Hepatocyte (in vitro differentiated cells): ENCODE results near the gene ZMYND12. TPM values are rescaled to one million over a fixed set of nuclear protein-coding genes. Genes with fewer than 3 reads are reported as not detected.
A peak's percentile ranks its signal among the peaks of the same experiment; 100 is the strongest.
"Not testable (repeated sequence)": the region's sequence is repeated elsewhere in the genome, so short reads cannot be mapped to it uniquely, and the experiment has no call there.

Experiments used
- DNase-seq: peaks from one replicate; pipeline ENCODE4 v3.0.0-alpha.2; 2016; ENCODE audit warnings: low spot score
- H2AFZ ChIP-seq: fragments of 200-600 bp; sonication (generic); 2 replicates; pipeline ENCODE4 v1.6.0; 2016; ENCODE audit warnings: antibody characterized with exemption, mild to moderate bottlenecking
- H3K27ac ChIP-seq: fragments of 200-600 bp; sonication (generic); 2 replicates; pipeline ENCODE4 v1.5.1; 2016; ENCODE audit warnings: mild to moderate bottlenecking
- H3K27me3 ChIP-seq: fragments of 200-600 bp; sonication (generic); 2 replicates; pipeline ENCODE4 v1.6.1; 2016
- H3K36me3 ChIP-seq: fragments of 200-600 bp; sonication (generic); replicated peaks from 2 replicates; pipeline ENCODE4 v1.5.1; 2016; ENCODE audit warnings: low read depth; ENCODE audit not compliant: insufficient read depth
- H3K4me1 ChIP-seq: fragments of 200-600 bp; sonication (generic); 2 replicates; pipeline ENCODE4 v1.5.1; 2016; ENCODE audit warnings: mild to moderate bottlenecking, moderate library complexity; ENCODE audit not compliant: insufficient read depth
- H3K4me2 ChIP-seq: fragments of 200-600 bp; sonication (generic); 2 replicates; pipeline ENCODE4 v1.6.0; 2016
- H3K4me3 ChIP-seq: fragments of 200-600 bp; sonication (generic); 2 replicates; pipeline ENCODE4 v1.5.1; 2016; ENCODE audit warnings: mild to moderate bottlenecking
- H3K79me2 ChIP-seq: fragments of 200-600 bp; sonication (generic); 2 replicates; pipeline ENCODE4 v1.6.0; 2017; ENCODE audit warnings: mild to moderate bottlenecking
- H3K9me2 ChIP-seq: fragments of 200-600 bp; sonication (generic); replicated peaks from 2 replicates; pipeline ENCODE4 v1.6.0; 2017; ENCODE audit warnings: mild to moderate bottlenecking; ENCODE audit not compliant: insufficient read depth
- H3K9me3 ChIP-seq: fragments of 200-600 bp; sonication (generic); 2 replicates; pipeline ENCODE4 v1.5.1; 2016; ENCODE audit warnings: low read depth, mild to moderate bottlenecking
- H4K20me1 ChIP-seq: fragments of 200-600 bp; sonication (generic); 2 replicates; pipeline ENCODE4 v1.6.0; 2016; ENCODE audit warnings: mild to moderate bottlenecking; ENCODE audit not compliant: insufficient read depth, poor library complexity, severe bottlenecking
- EZH2 ChIP-seq: fragments of 200-600 bp; sonication (generic); IDR thresholded peaks from 2 replicates; pipeline ENCODE4 v1.6.1; 2016; ENCODE audit warnings: antibody characterized with exemption, mild to moderate bottlenecking, borderline replicate concordance
- EZH2phosphoT487 ChIP-seq: fragments of 200-600 bp; sonication (generic); IDR thresholded peaks from one replicate; pipeline ENCODE4 v1.6.1; 2018; ENCODE audit warnings: antibody characterized with exemption, mild to moderate bottlenecking, low read depth, moderate library complexity; ENCODE audit not compliant: unreplicated experiment, severe bottlenecking
- WGBS: methylation state at CpG from one replicate; pipeline ENCODE4 v1.1.6; 2016; ENCODE audit warnings: low lambda C conversion rate; ENCODE audit errors: missing lambda C conversion rate; 5-methylcytosine and 5-hydroxymethylcytosine counted together
- polyA plus RNA-seq: library from polyadenylated mRNA; unstranded; fragments of >200 nt; fragmentation: Nextera tagmentation; extraction: Ambion mirVana; gene quantifications from 2 replicates; pipeline ENCODE4 v1.2.1, GENCODE V29; 2016
- total RNA-seq: library from RNA; depleted of rRNA; stranded (reverse); fragments of >200 nt; gene quantifications from 2 replicates; pipeline ENCODE4 v1.2.3, GENCODE V29; 2014
- TF ChIP-seq, protein P1 (sequence below): fragments of 200-600 bp; sonication (generic); IDR thresholded peaks from 2 replicates; pipeline ENCODE4 v1.5.1; 2016; ENCODE audit warnings: antibody characterized with exemption, mild to moderate bottlenecking; ENCODE audit not compliant: poor library complexity

ZMYND12 gene, protein sequence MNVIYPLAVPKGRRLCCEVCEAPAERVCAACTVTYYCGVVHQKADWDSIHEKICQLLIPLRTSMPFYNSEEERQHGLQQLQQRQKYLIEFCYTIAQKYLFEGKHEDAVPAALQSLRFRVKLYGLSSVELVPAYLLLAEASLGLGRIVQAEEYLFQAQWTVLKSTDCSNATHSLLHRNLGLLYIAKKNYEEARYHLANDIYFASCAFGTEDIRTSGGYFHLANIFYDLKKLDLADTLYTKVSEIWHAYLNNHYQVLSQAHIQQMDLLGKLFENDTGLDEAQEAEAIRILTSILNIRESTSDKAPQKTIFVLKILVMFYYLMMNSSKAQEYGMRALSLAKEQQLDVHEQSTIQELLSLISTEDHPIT
- total RNA-seq (0.12 and 0.57 TPM in 2 replicates), polyA plus RNA-seq (0.74 and 0.87 TPM in 2 replicates)

- Histone ChIP-seq H3K27ac (peak within 1 kb of the TSS; percentile 97), H3K4me1 (peaks cover 9% of the 10 kb centered on the region), H3K4me3 (peak within 1 kb of the TSS; percentile 84), H3K9me3 (no peaks in the 10 kb centered on the region), H3K27me3 (no peaks in the 10 kb centered on the region), H4K20me1 (no peaks in the 10 kb centered on the region), H3K9me2 (no peaks in the 10 kb centered on the region), H3K79me2 (peaks cover 7% of the 10 kb centered on the region), H3K36me3 (no peaks in the 10 kb centered on the region), H2AFZ (peak within 1 kb of the TSS; percentile 99), H3K4me2 (peak within 1 kb of the TSS; percentile 99)
- WGBS: 1% methylated on average over 65 of the region's 66 CpGs
- TF ChIP-seq, protein P1, sequence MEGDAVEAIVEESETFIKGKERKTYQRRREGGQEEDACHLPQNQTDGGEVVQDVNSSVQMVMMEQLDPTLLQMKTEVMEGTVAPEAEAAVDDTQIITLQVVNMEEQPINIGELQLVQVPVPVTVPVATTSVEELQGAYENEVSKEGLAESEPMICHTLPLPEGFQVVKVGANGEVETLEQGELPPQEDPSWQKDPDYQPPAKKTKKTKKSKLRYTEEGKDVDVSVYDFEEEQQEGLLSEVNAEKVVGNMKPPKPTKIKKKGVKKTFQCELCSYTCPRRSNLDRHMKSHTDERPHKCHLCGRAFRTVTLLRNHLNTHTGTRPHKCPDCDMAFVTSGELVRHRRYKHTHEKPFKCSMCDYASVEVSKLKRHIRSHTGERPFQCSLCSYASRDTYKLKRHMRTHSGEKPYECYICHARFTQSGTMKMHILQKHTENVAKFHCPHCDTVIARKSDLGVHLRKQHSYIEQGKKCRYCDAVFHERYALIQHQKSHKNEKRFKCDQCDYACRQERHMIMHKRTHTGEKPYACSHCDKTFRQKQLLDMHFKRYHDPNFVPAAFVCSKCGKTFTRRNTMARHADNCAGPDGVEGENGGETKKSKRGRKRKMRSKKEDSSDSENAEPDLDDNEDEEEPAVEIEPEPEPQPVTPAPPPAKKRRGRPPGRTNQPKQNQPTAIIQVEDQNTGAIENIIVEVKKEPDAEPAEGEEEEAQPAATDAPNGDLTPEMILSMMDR: no peak
- TF ChIP-seq EZH2phosphoT487 (no peak), EZH2 (no peak)
- DNase-seq: peak; percentile 94
Measured at GRCh38 chr1:42456010-42456753, at the start of gene ZMYND12, which contains the start of gene PPCS. TSS of gene ZMYND12 (minus strand) at chr1:42456022. CDS start at chr1:42455997, 25 bp downstream. TSS of gene PPCS (plus strand) at chr1:42456543. CDS start at chr1:42456566, 23 bp downstream.

GRCh38 chr1:42504535-42505128 is 48.8 kb upstream of the ZMYND12 start:
- peaks cover 2% of the 10 kb centered on the region for H3K36me3 ChIP-seq
- TF ChIP-seq, protein P1: no peak
- WGBS: 98% methylated on average over 2 of the region's 2 CpGs

DNA sequence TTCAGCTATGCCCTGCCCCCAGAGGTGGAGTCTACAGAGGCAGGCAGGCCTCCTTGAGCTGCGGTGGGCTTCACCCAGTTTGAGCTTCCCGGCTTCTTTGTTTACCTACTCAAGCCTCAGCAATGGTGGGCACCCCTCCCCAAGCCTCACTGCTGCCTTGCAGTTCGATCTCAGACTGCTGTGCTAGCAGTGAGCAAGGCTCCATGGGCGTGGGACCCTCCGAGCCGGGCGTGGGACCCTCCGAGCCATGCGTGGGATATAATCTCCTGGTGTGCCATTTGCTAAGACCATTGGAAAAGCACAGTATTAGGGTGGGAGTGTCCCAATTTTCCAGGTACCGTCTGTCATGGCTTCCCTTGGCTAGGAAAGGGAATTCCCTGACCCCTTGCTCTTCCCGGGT is 46.2 kb upstream of the ZMYND12 start:
- H3K4me2 ChIP-seq, H3K9me2 ChIP-seq, DNase-seq, H2AFZ ChIP-seq, H3K36me3 ChIP-seq, H3K79me2 ChIP-seq, H3K4me3 ChIP-seq, H3K27me3 ChIP-seq, H3K4me1 ChIP-seq, H4K20me1 ChIP-seq, H3K27ac ChIP-seq: not testable (repeated sequence)
- H3K9me3 ChIP-seq: peaks cover 13% of the 10 kb centered on the region
- 93% methylated on average over 11 of the region's 11 CpGs for WGBS

More at GRCh38 chr1:42504535-42505128, 48.8 kb upstream of the ZMYND12 start:
- H4K20me1 ChIP-seq: no peaks in the 10 kb centered on the region
- no peak overlapping the region for H3K4me3 ChIP-seq
- H3K4me2 ChIP-seq: no peak overlapping the region
- peaks cover 24% of the 10 kb centered on the region for H3K9me3 ChIP-seq
- H3K4me1 ChIP-seq: no peaks in the 10 kb centered on the region
- no peaks in the 10 kb centered on the region for H3K79me2 ChIP-seq
- H3K9me2 ChIP-seq: no peaks in the 10 kb centered on the region
- H2AFZ ChIP-seq: no peak overlapping the region
- H3K27me3 ChIP-seq: no peaks in the 10 kb centered on the region
- no peak overlapping the region for H3K27ac ChIP-seq
- DNase-seq: no peak

- H3K27ac ChIP-seq: no peak overlapping the region
- H3K9me2 ChIP-seq: no peaks in the 10 kb centered on the region
- no peaks in the 10 kb centered on the region for H3K27me3 ChIP-seq
- no peaks in the 10 kb centered on the region for H3K36me3 ChIP-seq
- DNase-seq: no peak
- H2AFZ ChIP-seq: no peak overlapping the region
- H3K9me3 ChIP-seq: no peaks in the 10 kb centered on the region
- no peak for TF ChIP-seq EZH2phosphoT487
- TF ChIP-seq, protein P1: no peak
- TF ChIP-seq EZH2: no peak
- H3K4me1 ChIP-seq: no peaks in the 10 kb centered on the region
- no peaks in the 10 kb centered on the region for H4K20me1 ChIP-seq
- H3K79me2 ChIP-seq: no peaks in the 10 kb centered on the region
- no peak overlapping the region for H3K4me2 ChIP-seq
- WGBS: 95% methylated on average over 3 of the region's 3 CpGs
- no peak overlapping the region for H3K4me3 ChIP-seq
Measured at GRCh38 chr1:42490237-42490636, 34.4 kb upstream of the ZMYND12 start.
